Endodermal cell (in vitro differentiated cells): ENCODE results near the gene RNF114. TPM values are rescaled to one million over a fixed set of nuclear protein-coding genes. Genes with fewer than 3 reads are reported as not detected.

Source experiments
- DNase-seq: peaks from one replicate; pipeline ENCODE4 v3.0.0-alpha.2; 2017
- H3K27ac ChIP-seq: 2 replicates; pipeline ENCODE4 v1.5.1; 2013; ENCODE audit warnings: mild to moderate bottlenecking, low read depth, low read length, moderate library complexity
- H3K27me3 ChIP-seq: 2 replicates; pipeline ENCODE4 v1.6.1; 2013; ENCODE audit warnings: mild to moderate bottlenecking, low read length, moderate library complexity; ENCODE audit not compliant: insufficient read depth, control insufficient read depth, poor library complexity, severe bottlenecking
- H3K36me3 ChIP-seq: 2 replicates; pipeline ENCODE4 v1.7.0; 2013; ENCODE audit warnings: mild to moderate bottlenecking, low read length, moderate library complexity; ENCODE audit not compliant: control insufficient read depth, insufficient read depth
- H3K4me1 ChIP-seq: one replicate; pipeline ENCODE4 v1.7.0; 2013; ENCODE audit warnings: low read length; ENCODE audit not compliant: control insufficient read depth, insufficient read depth
- H3K4me3 ChIP-seq: 2 replicates; pipeline ENCODE4 v1.5.1; 2013; ENCODE audit warnings: mild to moderate bottlenecking, low read length, moderate library complexity
- H3K9ac ChIP-seq: 2 replicates; pipeline ENCODE4 v1.6.1; 2013; ENCODE audit warnings: mild to moderate bottlenecking, low read length, moderate library complexity; ENCODE audit not compliant: poor library complexity, severe bottlenecking; ENCODE audit errors: extremely low read depth
- H3K9me3 ChIP-seq: 2 replicates; pipeline ENCODE4 v1.6.1; 2013; ENCODE audit warnings: mild to moderate bottlenecking, low read length, moderate library complexity; ENCODE audit not compliant: control insufficient read depth
- H3K27ac Mint-ChIP-seq: 2 replicates; pipeline ENCODE4 v1.8.0; 2020; ENCODE audit warnings: mixed read lengths
- H3K27me3 Mint-ChIP-seq: 2 replicates; pipeline ENCODE4 v1.8.0; 2021; ENCODE audit warnings: mild to moderate bottlenecking, mixed read lengths; ENCODE audit not compliant: insufficient read depth
- H3K36me3 Mint-ChIP-seq: 2 replicates; pipeline ENCODE4 v1.8.0; 2020; ENCODE audit warnings: low read depth, mixed read lengths
- H3K4me1 Mint-ChIP-seq: 2 replicates; pipeline ENCODE4 v1.8.0; 2020; ENCODE audit warnings: mixed read lengths
- H3K4me3 Mint-ChIP-seq: 2 replicates; pipeline ENCODE4 v1.8.0; 2020; ENCODE audit warnings: mild to moderate bottlenecking, moderate library complexity, mixed read lengths
- H3K9me3 Mint-ChIP-seq: 2 replicates; pipeline ENCODE4 v1.8.0; 2020; ENCODE audit warnings: mild to moderate bottlenecking, mixed read lengths
- CTCF ChIP-seq: fragments of 200-600 bp; sonication (generic); conservative IDR thresholded peaks from 2 replicates; pipeline ENCODE4 v1.5.0; 2021; ENCODE audit warnings: antibody characterized with exemption, mild to moderate bottlenecking
- WGBS, 2 experiments: methylation state at CpG; one replicate each; pipeline versions ENCODE4 v1.1.5 to v1.1.7; 2013; ENCODE audit warnings: missing lambda C conversion rate in 2 of 2, mixed read lengths in 1 of 2; ENCODE audit not compliant: insufficient coverage in 1 of 2, insufficient read length in 1 of 2; 5-methylcytosine and 5-hydroxymethylcytosine counted together
- total RNA-seq, 2 donors: library from RNA; stranded (reverse); fragmentation: NEBNext Ultra II Directional in 1 of 2; extraction: Animal tissue kit (Norgen Biotek cat#: 25700) in 1 of 2; gene quantifications; 2 replicates in 1 of 2; 3 replicates in 1 of 2; pipeline ENCODE4 v1.2.1, GENCODE V29; 2021

RNF114 gene
- total RNA-seq, 2 donors from 2014 or later: 48.8 to 52.5 TPM

GRCh38 chr20:49892260-49892659 lies 43.9 kb upstream of the RNF114 start:
- peaks cover 7% of the 10 kb centered on the region for H3K36me3 Mint-ChIP-seq
- no peaks in the 10 kb centered on the region for H3K9me3 Mint-ChIP-seq
- Histone ChIP-seq H3K4me1 (peaks cover 23% of the 10 kb centered on the region), H3K9ac (no peak overlapping the region), H3K36me3 (peaks cover under 1% of the 10 kb centered on the region), H3K27me3 (no peaks in the 10 kb centered on the region), H3K9me3 (no peaks in the 10 kb centered on the region), H3K27ac (peak overlapping the region; percentile 86), H3K4me3 (no peak overlapping the region)
- no peak overlapping the region for H3K27ac Mint-ChIP-seq
- no peaks in the 10 kb centered on the region for H3K27me3 Mint-ChIP-seq
- DNase-seq: no peak
- peaks cover 37% of the 10 kb centered on the region for H3K4me1 Mint-ChIP-seq
- no peak for TF ChIP-seq CTCF
- no peak overlapping the region for H3K4me3 Mint-ChIP-seq
- 89 to 100% methylated on average over 2 to 9 of the region's 9 CpGs for WGBS, 2 experiments

- H3K4me1 Mint-ChIP-seq: peaks cover 37% of the 10 kb centered on the region
- no peak overlapping the region for H3K9ac ChIP-seq
- no peak for DNase-seq
- no peaks in the 10 kb centered on the region for H3K9me3 Mint-ChIP-seq
- H3K27me3 Mint-ChIP-seq: no peaks in the 10 kb centered on the region
- no peak overlapping the region for H3K4me3 Mint-ChIP-seq
- no peaks in the 10 kb centered on the region for H3K9me3 ChIP-seq
- no peaks in the 10 kb centered on the region for H3K27me3 ChIP-seq
- H3K36me3 ChIP-seq: no peaks in the 10 kb centered on the region
- H3K36me3 Mint-ChIP-seq: peaks cover 3% of the 10 kb centered on the region
- H3K27ac ChIP-seq: no peak overlapping the region
- H3K4me1 ChIP-seq: peaks cover 23% of the 10 kb centered on the region
- peak overlapping the region; percentile 85 for H3K27ac Mint-ChIP-seq
- no peak overlapping the region for H3K4me3 ChIP-seq
- 94% methylated on average over 3 to 11 of the region's 11 CpGs for WGBS, 2 experiments
- no peak for TF ChIP-seq CTCF
These were observed 43.4 kb upstream of the RNF114 start for GRCh38 chr20:49892817-49893216.

GRCh38 chr20:49893242-49894072 lies 42.7 kb upstream of the RNF114 start:
- H3K4me1 ChIP-seq: peaks cover 23% of the 10 kb centered on the region
- TF ChIP-seq CTCF: no peak
- H3K4me1 Mint-ChIP-seq: peaks cover 34% of the 10 kb centered on the region
- H3K4me3 ChIP-seq: no peak overlapping the region
- H3K9ac ChIP-seq: no peak overlapping the region
- no peak overlapping the region for H3K4me3 Mint-ChIP-seq
- no peaks in the 10 kb centered on the region for H3K36me3 ChIP-seq
- no peaks in the 10 kb centered on the region for H3K9me3 Mint-ChIP-seq
- H3K27me3 Mint-ChIP-seq: no peaks in the 10 kb centered on the region
- H3K9me3 ChIP-seq: no peaks in the 10 kb centered on the region
- 88 to 90% methylated on average over 8 to 12 of the region's 12 CpGs for WGBS, 2 experiments
- no peak overlapping the region for H3K27ac ChIP-seq
- no peaks in the 10 kb centered on the region for H3K36me3 Mint-ChIP-seq
- peak overlapping the region; percentile 85 for H3K27ac Mint-ChIP-seq
- no peak for DNase-seq
- no peaks in the 10 kb centered on the region for H3K27me3 ChIP-seq
